GM12891 (cell line): ENCODE results near the gene NAA80.
A peak's percentile ranks its signal among the peaks of the same experiment; 100 is the strongest.

Source experiments
- PAX5 ChIP-seq: IDR thresholded peaks from 2 replicates; pipeline ENCODE4 v1.6.1; 2011; ENCODE audit warnings: low read length, moderate library complexity, mild to moderate bottlenecking; ENCODE audit not compliant: insufficient read depth, severe bottlenecking
- POLR2A ChIP-seq: IDR thresholded peaks from 2 replicates; pipeline ENCODE4 v1.6.1; 2011; ENCODE audit warnings: low read depth, low read length, control low read depth
- POLR2AphosphoS5 ChIP-seq: IDR thresholded peaks from 2 replicates; pipeline ENCODE4 v1.6.1; 2011; ENCODE audit warnings: low read depth, low read length, control low read depth
- POU2F2 ChIP-seq: IDR thresholded peaks from 2 replicates; pipeline ENCODE4 v1.6.1; 2011; ENCODE audit warnings: low read depth, mild to moderate bottlenecking, control low read depth, low read length, moderate library complexity
- SPI1 ChIP-seq: IDR thresholded peaks from 2 replicates; pipeline ENCODE4 v1.6.1; 2011; ENCODE audit warnings: low read depth, low read length, control low read depth
- TAF1 ChIP-seq: IDR thresholded peaks from 2 replicates; pipeline ENCODE4 v1.6.1; 2011; ENCODE audit warnings: low read depth, low read length, control low read depth

DNA sequence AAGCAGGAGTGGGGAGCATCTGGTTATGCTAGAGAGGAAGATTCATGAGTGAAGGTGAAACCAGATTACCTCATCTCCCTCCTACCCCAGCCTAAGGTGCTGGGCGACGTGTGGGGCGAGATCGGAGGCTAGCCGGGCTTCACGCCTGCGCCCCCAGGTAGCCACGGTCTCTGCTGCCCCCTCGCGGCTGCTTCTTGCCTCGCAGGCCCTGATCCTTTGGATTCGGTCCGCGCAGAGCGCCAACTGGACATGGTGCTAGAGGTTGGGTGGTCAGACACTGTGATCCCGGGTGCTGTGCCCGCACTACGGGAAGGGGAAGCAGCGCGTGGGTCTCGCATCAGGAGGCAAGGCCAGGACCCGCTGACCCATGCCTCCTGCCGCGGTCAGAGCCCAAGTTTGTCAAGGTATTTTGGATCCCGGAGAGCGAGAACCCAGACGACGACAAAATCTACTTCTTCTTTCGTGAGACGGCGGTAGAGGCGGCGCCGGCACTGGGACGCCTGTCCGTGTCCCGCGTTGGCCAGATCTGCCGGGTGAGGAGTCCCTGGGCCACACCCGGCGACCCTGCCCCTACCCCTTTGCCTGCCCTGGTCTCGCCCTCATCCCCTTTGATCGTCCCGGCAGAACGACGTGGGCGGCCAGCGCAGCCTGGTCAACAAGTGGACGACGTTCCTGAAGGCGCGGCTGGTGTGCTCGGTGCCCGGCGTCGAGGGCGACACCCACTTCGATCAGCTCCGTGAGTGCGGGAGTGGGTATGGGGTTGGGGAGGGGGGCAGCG is 26.1 kb downstream of the NAA80 start:
- TF ChIP-seq POLR2A (no peak), POLR2AphosphoS5 (no peak), TAF1 (no peak), POU2F2 (peak; percentile 72; the same call in 1 of the 2 replicates), SPI1 (no peak), PAX5 (peak; percentile 29)
